Measurements from ENCODE around the gene CDHR4.
"Not testable (repeated sequence)": the region's sequence is repeated elsewhere in the genome, so short reads cannot be mapped to it uniquely, and the experiment has no call there.

Gene CDHR4

GRCh38 chr3:49781415-49782199, 18.1 kb downstream of the CDHR4 start:
- no peak for DNase-seq (ENCODE audit: low read depth in 2 of 2, low spot score in 1 of 2)

GRCh38 chr3:49780975-49781365, 18.7 kb downstream of the CDHR4 start:
- DNase-seq (ENCODE audit: low read depth in 2 of 2, low spot score in 1 of 2) = not testable (repeated sequence)

- no peak for DNase-seq (ENCODE audit: low read depth in 2 of 2, low spot score in 1 of 2)
Measured at GRCh38 chr3:49780080-49780974, 19.3 kb downstream of the CDHR4 start.

GRCh38 chr3:49779358-49780079, 20.2 kb downstream of the CDHR4 start:
- DNase-seq (ENCODE audit: low read depth in 2 of 2, low spot score in 1 of 2) = no peak

- not testable (repeated sequence) for DNase-seq (ENCODE audit: low read depth in 2 of 2, low spot score in 1 of 2)
Measured at GRCh38 chr3:49776101-49776500, 23.6 kb downstream of the CDHR4 start.

GRCh38 chr3:49775538-49775937, 24.1 kb downstream of the CDHR4 start:
- no peak for DNase-seq (ENCODE audit: low read depth in 2 of 2, low spot score in 1 of 2)

GRCh38 chr3:49772703-49773102, 27.0 kb downstream of the CDHR4 start:
- no peak for DNase-seq (ENCODE audit: low read depth in 2 of 2, low spot score in 1 of 2)

- DNase-seq (ENCODE audit: low read depth in 2 of 2, low spot score in 1 of 2) = no peak
Measured at GRCh38 chr3:49771340-49771938, 28.2 kb downstream of the CDHR4 start.

GRCh38 chr3:49769926-49770325, 29.7 kb downstream of the CDHR4 start:
- DNase-seq (ENCODE audit: low read depth in 2 of 2, low spot score in 1 of 2) = no peak

- DNase-seq (ENCODE audit: low read depth in 2 of 2, low spot score in 1 of 2) = no peak
Measured at GRCh38 chr3:49769286-49769915, 30.3 kb downstream of the CDHR4 start.

GRCh38 chr3:49763981-49764380, 35.7 kb downstream of the CDHR4 start:
- no peak for DNase-seq (ENCODE audit: low read depth in 2 of 2, low spot score in 1 of 2)

GRCh38 chr3:49761661-49762060, 38.0 kb downstream of the CDHR4 start:
- DNase-seq (ENCODE audit: low read depth in 2 of 2, low spot score in 1 of 2) = no peak

GRCh38 chr3:49759226-49759625, 40.4 kb downstream of the CDHR4 start:
- no peak for DNase-seq (ENCODE audit: low read depth in 2 of 2, low spot score in 1 of 2)

GRCh38 chr3:49757197-49757596, 42.5 kb downstream of the CDHR4 start:
- no peak for DNase-seq (ENCODE audit: low read depth in 2 of 2, low spot score in 1 of 2)

- DNase-seq (ENCODE audit: low read depth in 2 of 2, low spot score in 1 of 2) = no peak
Measured at GRCh38 chr3:49756036-49756435, 43.6 kb downstream of the CDHR4 start.

GRCh38 chr3:49754536-49754935, 45.1 kb downstream of the CDHR4 start:
- DNase-seq (ENCODE audit: low read depth in 2 of 2, low spot score in 1 of 2) = no peak

GRCh38 chr3:49751501-49751900, 48.2 kb downstream of the CDHR4 start:
- no peak for DNase-seq (ENCODE audit: low read depth in 2 of 2, low spot score in 1 of 2)

- no peak for DNase-seq (ENCODE audit: low read depth in 2 of 2, low spot score in 1 of 2)
Measured at GRCh38 chr3:49750056-49750455, 49.6 kb downstream of the CDHR4 start.

- DNase-seq (ENCODE audit: low read depth in 2 of 2, low spot score in 1 of 2) = not testable (repeated sequence)
Measured at GRCh38 chr3:49748874-49749273, 50.8 kb downstream of the CDHR4 start.

- no peak for DNase-seq (ENCODE audit: low read depth in 2 of 2, low spot score in 1 of 2)
Measured at GRCh38 chr3:49747792-49748480, 51.7 kb downstream of the CDHR4 start.

Data from stimulated activated CD8-positive, alpha-beta memory T cell treated with anti-CD3 and anti-CD28 coated beads, Interleukin-4, amount 100 ng/mL, for 4 hours (primary cell).